Heart right ventricle (tissue), 16 donors: ENCODE measurements around the gene RPS29. TPM values are rescaled to one million over a fixed set of nuclear protein-coding genes. Genes with fewer than 3 reads are reported as not detected.
A peak's percentile ranks its signal among the peaks of the same experiment; 100 is the strongest.
"Not testable (repeated sequence)": the region's sequence is repeated elsewhere in the genome, so short reads cannot be mapped to it uniquely, and the experiment has no call there.

ENCODE experiments used
- ATAC-seq, 8 donors: fragments of 200-7000 bp; cut with Tn5 transposase; one replicate each; pipeline ENCODE4 v1.9.1; 2020; ENCODE audit warnings: mild to moderate bottlenecking in 8 of 8, moderate library complexity in 8 of 8, moderate number of reproducible peaks in 1 of 8
- DNase-seq, 2 donors: peaks; one replicate each; pipeline ENCODE4 v3.0.0-alpha.2; 2020
- H3K27ac ChIP-seq, 10 donors: fragments of 200-600 bp; sonication (generic) in 2 of 10; one replicate each; pipeline versions ENCODE4 v1.5.0 to v1.8.0; 2020 to 2022; ENCODE audit warnings: mild to moderate bottlenecking in 3 of 10
- H3K27me3 ChIP-seq, 7 donors: fragments of 200-600 bp; one replicate each; pipeline ENCODE4 v1.8.0; 2021 to 2022; ENCODE audit warnings: mild to moderate bottlenecking in 2 of 7
- H3K36me3 ChIP-seq, 9 donors: fragments of 200-600 bp; sonication (generic) in 1 of 9; one replicate each; pipeline versions ENCODE4 v1.5.0 to v1.8.0; 2020 to 2022; ENCODE audit warnings: mild to moderate bottlenecking in 2 of 9
- H3K4me1 ChIP-seq, 9 donors: fragments of 200-600 bp; sonication (generic) in 1 of 9; one replicate each; pipeline versions ENCODE4 v1.5.0 to v1.8.0; 2020 to 2022; ENCODE audit warnings: mild to moderate bottlenecking in 4 of 9
- H3K4me3 ChIP-seq, 10 donors: fragments of 200-600 bp; sonication (generic) in 2 of 10; one replicate each; pipeline versions ENCODE4 v1.5.0 to v1.8.0; 2020 to 2022; ENCODE audit warnings: mild to moderate bottlenecking in 7 of 10, moderate library complexity in 2 of 10
- H3K9me3 ChIP-seq, 11 donors: fragments of 200-600 bp in 10 of 11; sonication (generic) in 2 of 11; one replicate each; pipeline versions ENCODE4 v1.5.0 to v1.8.0; 2013 to 2022; ENCODE audit warnings: mild to moderate bottlenecking in 2 of 11, control low read depth in 1 of 11, moderate library complexity in 1 of 11
- CTCF ChIP-seq, 9 donors: fragments of 200-600 bp; sonication (generic) in 2 of 9; IDR thresholded peaks; one replicate each; pipeline versions ENCODE4 v1.5.0 to v1.8.0; 2021 to 2022; ENCODE audit warnings: antibody characterized with exemption in 9 of 9, mild to moderate bottlenecking in 5 of 9, moderate library complexity in 1 of 9
- WGBS, 2 donors: extraction: QIAGEN DNeasy Blood & Tissue Kit; methylation state at CpG; one replicate each; pipeline ENCODE4 v1.1.7; 2013; ENCODE audit warnings: inconsistent platforms in 1 of 2; 5-methylcytosine and 5-hydroxymethylcytosine counted together
- intact Hi-C, 10 donors: fragments of 100-400 bp; cut with DNase I; formaldehyde crosslinking; loops; one replicate each; pipeline versions ENCODE4 v1.11.1 to v1.14.2; 2022
- polyA plus RNA-seq, 2 donors: library from polyadenylated mRNA; stranded (reverse); fragments of 200-250 nt; gene quantifications; one replicate each; pipeline ENCODE4 v1.2.3, GENCODE V29; 2013
- total RNA-seq, 10 donors: library from RNA; stranded (reverse); fragmentation: NEBNext Ultra II Directional in 3 of 10; extraction: Animal tissue kit (Norgen Biotek cat#: 25700) in 3 of 10; gene quantifications; one replicate each; pipeline versions ENCODE4 v1.2.1 to v1.2.4, GENCODE V29; 2021 to 2023
- donor health status: Arrhythmogenic right ventricular cardiomyopathy.
- donor health status: ischemic (EF 13 %, LVEDD 7.1; RV severe dilation, severe dysfunction).
- donor health status: healthy with polysubstance abuse.
- donor health status: DM: no; HTN: yes; CAD: no.
- donor health status: DM: no; HTN: no; CAD: no.
- donor health status: ischemic (EF 25% LVEDD 6.9; RV normal size, moderate dysfunction).
- donor health status: ischemic (EF 25% LVEDD 5.7; RV mildly dilated, moderate dysfunction).
- donor health status: healthy.
- donor health status: DM: yes; HTN: yes; CAD: no.
- donor health status: Ischemic cardiomyopathy.
- donor health status: ischemic (EF 35%, LVEDD 5.7; RV mildly dilated, moderate dysfunction).
- donor health status: nonischemic (EF 11% LVEDD 7.7; RV severe dilation, severe dysfunction).
- donor health status: DM: yes; HTN: yes; CAD: no.
- donor health status: PGD.
- donor health status: ischemic (EF 29% LVEDD 5.4; RV normal size, mild dysfunction).
- donor health status: nonischemic (EF 23%, LVEDD 6.1; RV moderate dilation, normal function).

Gene RPS29
- total and polyA plus RNA-seq, 12 donors = 619 to 2,979 (median 752) TPM

GRCh38 chr14:49594347-49595091, 8.3 kb upstream of the RPS29 start:
- peak in 3 of 8 donors; percentile 13 to 49 (median 14) for ATAC-seq
- no peak for TF ChIP-seq CTCF (IDR thresholded peaks at IDR 0.05)
- WGBS, 2 donors = 7 to 19% methylated on average over 4 of the region's 4 CpGs
- H3K27me3 ChIP-seq = no peaks in the 10 kb centered on the region
- no peaks in the 10 kb centered on the region for H3K9me3 ChIP-seq
- peaks cover 5 to 32% (median 21%) of the 10 kb centered on the region in 9 donors for H3K4me1 ChIP-seq
- H3K27ac ChIP-seq = peak overlapping the region in 6 of 10 donors; percentile 16 to 65 (median 36)
- no peaks in the 10 kb centered on the region for H3K36me3 ChIP-seq
- no peak for DNase-seq
- H3K4me3 ChIP-seq = peak overlapping the region in 1 of 10 donors; percentile 6
- intact Hi-C loops = no loop called here

GRCh38 chr14:49593016-49593415, 6.8 kb upstream of the RPS29 start:
- no peaks in the 10 kb centered on the region for H3K9me3 ChIP-seq
- TF ChIP-seq CTCF (IDR thresholded peaks at IDR 0.05) = no peak
- ATAC-seq (no peak), DNase-seq (no peak)
- H3K27me3 ChIP-seq = no peaks in the 10 kb centered on the region
- H3K4me3 ChIP-seq = no peak overlapping the region
- intact Hi-C loops = no loop called here
- H3K27ac ChIP-seq = no peak overlapping the region
- no peaks in the 10 kb centered on the region for H3K36me3 ChIP-seq
- 71 to 75% methylated on average over 3 of the region's 3 CpGs for WGBS, 2 donors
- H3K4me1 ChIP-seq = peaks cover 0 to 32% (median 21%) of the 10 kb centered on the region in 9 donors

- intact Hi-C loops = no loop called here
- TF ChIP-seq CTCF (IDR thresholded peaks at IDR 0.05) = no peak
- DNase-seq (no peak), ATAC-seq (no peak)
- H3K36me3 ChIP-seq = peaks cover 0 to 6% (median 0%) of the 10 kb centered on the region in 9 donors
- H3K4me1 ChIP-seq = peaks cover 4 to 20% (median 17%) of the 10 kb centered on the region in 9 donors
- no peak overlapping the region for H3K4me3 ChIP-seq
- no peak overlapping the region for H3K27ac ChIP-seq
- no peaks in the 10 kb centered on the region for H3K9me3 ChIP-seq
- WGBS, 2 donors = 88 to 93% methylated on average over 3 of the region's 3 CpGs
- H3K27me3 ChIP-seq = no peaks in the 10 kb centered on the region
Measured at GRCh38 chr14:49589387-49589786, 3.2 kb upstream of the RPS29 start.

GRCh38 chr14:49586673-49587460, 687 bp upstream of the RPS29 start:
- peaks cover 0 to 29% (median 8%) of the 10 kb centered on the region in 9 donors for H3K36me3 ChIP-seq
- WGBS, 2 donors = 0 to 2% methylated on average over 11 to 12 of the region's 21 CpGs
- intact Hi-C loops = no loop called here
- ATAC-seq = peak; percentile 2 to 48 (median 22)
- H3K9me3 ChIP-seq = no peaks in the 10 kb centered on the region
- no peaks in the 10 kb centered on the region for H3K27me3 ChIP-seq
- peaks cover 4 to 41% (median 20%) of the 10 kb centered on the region in 9 donors for H3K4me1 ChIP-seq
- peak; percentile 73 to 90 (median 82) for TF ChIP-seq CTCF (IDR thresholded peaks at IDR 0.05)
- peak overlapping the region; percentile 84 to 97 (median 93) for H3K27ac ChIP-seq
- peak in 1 of 2 donors; percentile 20 for DNase-seq
- peak overlapping the region in 9 of 10 donors; percentile 77 to 99 (median 89) for H3K4me3 ChIP-seq

GRCh38 chr14:49584981-49585640, 1.1 kb downstream of the RPS29 start:
- H3K27ac ChIP-seq = peak overlapping the region in 9 of 10 donors; percentile 86 to 97 (median 94)

More at GRCh38 chr14:49584981-49585640, 1.1 kb downstream of the RPS29 start:
- H3K4me1 ChIP-seq = peaks cover 4 to 43% (median 20%) of the 10 kb centered on the region in 9 donors
- 18 to 24% methylated on average over 32 of the region's 32 CpGs for WGBS, 2 donors
- peaks cover 0 to 35% (median 8%) of the 10 kb centered on the region in 9 donors for H3K36me3 ChIP-seq
- intact Hi-C loops, ATAC-seq, H3K27me3 ChIP-seq, DNase-seq, H3K9me3 ChIP-seq: not testable (repeated sequence)
- peak overlapping the region; percentile 77 to 99 (median 90) for H3K4me3 ChIP-seq
